Left colon (tissue), 2 donors: ENCODE data around the gene MTFR1L. TPM values are rescaled to one million over a fixed set of nuclear protein-coding genes. Genes with fewer than 3 reads are reported as not detected.

ENCODE experiments used
- total RNA-seq, 2 donors: library from RNA; stranded (reverse); fragmentation: NEBNext Ultra II Directional; extraction: Animal tissue kit (Norgen Biotek cat#: 25700); gene quantifications; one replicate each; pipeline ENCODE4 v1.2.1, GENCODE V29; 2021
- donor health status: DM: no; HTN: no; CAD: no.
- donor health status: DM: yes; HTN: yes; CAD: no.

Gene MTFR1L
- total RNA-seq, 2 donors from 2014 or later, result 42.1 to 59.4 TPM

Other genes starting within 250 kb of the MTFR1L start
- gene MAN1C1, start 203.2 kb upstream of the MTFR1L start, total RNA-seq, result 1 to 10 TPM; 1.7 to 6.0 TPM
- gene SELENON, start 19.8 kb upstream of the MTFR1L start, total RNA-seq, result 10 to 100 TPM; 29.6 to 33.2 TPM
- under 1 TPM in 1 of 2 donors, not detected in 1; 0.98 TPM for gene AUNIP, start 39.5 kb downstream of the MTFR1L start, total RNA-seq
- 1 to 10 TPM; 2.3 to 3.3 TPM for gene PAQR7, start 55.8 kb downstream of the MTFR1L start, total RNA-seq
- gene STMN1, start 86.5 kb downstream of the MTFR1L start, total RNA-seq, result 10 to 100 TPM; 27.8 to 52.6 TPM
- gene PAFAH2, start 178.1 kb downstream of the MTFR1L start, total RNA-seq, result 10 to 100 TPM; 49.2 to 51.9 TPM
- gene EXTL1, start 201.8 kb downstream of the MTFR1L start, total RNA-seq, result under 1 TPM in 1 of 2 donors, not detected in 1; 0.11 TPM
- gene SLC30A2, start 226.2 kb downstream of the MTFR1L start, total RNA-seq, result under 1 TPM in 1 of 2 donors, not detected in 1; 0.22 TPM
- gene TRIM63, start 247.7 kb downstream of the MTFR1L start, total RNA-seq, result under 1 TPM; 0.15 to 0.25 TPM